Naive thymus-derived CD8-positive, alpha-beta T cell (primary cell): ENCODE measurements around the gene MACROD2. TPM values are rescaled to one million over a fixed set of nuclear protein-coding genes. Genes with fewer than 3 reads are reported as not detected.
A peak's percentile ranks its signal among the peaks of the same experiment; 100 is the strongest.

Experiments
- ATAC-seq, 2 donors: fragments of 150-1000 bp; cut with Tn5 transposase in 1 of 2; sonication (Bioruptor Pico), chemical (Tn5 transposase) in 1 of 2; 1 replicate in 1 of 2; 2 replicates in 1 of 2; pipeline ENCODE4 v1.10.0; 2021; ENCODE audit warnings: mild to moderate bottlenecking in 2 of 2, moderate library complexity in 2 of 2
- POLR2A ChIA-PET: fragments of 350-600 bp; sonication (Branson Sonifier 250); formaldehyde crosslinking; loops from one replicate; lab custom pipeline; 2021; ENCODE audit warnings: antibody characterized with exemption; lab: Charles Lee
- DNase-seq, 10 donors: peaks; one replicate each; pipeline versions ENCODE4 v3.0.0 to v3.0.0-alpha.2; 2020 to 2022
- H3K27ac Mint-ChIP-seq, 10 donors: one replicate each; pipeline ENCODE4 v1.8.0; 2020 to 2022; ENCODE audit warnings: mild to moderate bottlenecking in 10 of 10, mixed read lengths in 10 of 10, moderate library complexity in 4 of 10, inconsistent platforms in 1 of 10
- H3K27me3 Mint-ChIP-seq, 5 donors: one replicate each; pipeline ENCODE4 v1.8.0; 2021 to 2022; ENCODE audit warnings: mixed read lengths in 5 of 5
- H3K36me3 Mint-ChIP-seq, 3 donors: one replicate each; pipeline ENCODE4 v1.8.0; 2020 to 2022; ENCODE audit warnings: mixed read lengths in 3 of 3, mild to moderate bottlenecking in 2 of 3, inconsistent platforms in 1 of 3
- H3K4me1 Mint-ChIP-seq, 4 donors: one replicate each; pipeline ENCODE4 v1.8.0; 2021 to 2022; ENCODE audit warnings: mixed read lengths in 4 of 4
- H3K4me3 Mint-ChIP-seq, 10 donors: one replicate each; pipeline ENCODE4 v1.8.0; 2020 to 2022; ENCODE audit warnings: mild to moderate bottlenecking in 10 of 10, mixed read lengths in 10 of 10, moderate library complexity in 6 of 10, inconsistent platforms in 1 of 10
- H3K9me3 Mint-ChIP-seq, 9 donors: one replicate each; pipeline ENCODE4 v1.8.0; 2020 to 2022; ENCODE audit warnings: mixed read lengths in 9 of 9, mild to moderate bottlenecking in 3 of 9, inconsistent platforms in 1 of 9, moderate library complexity in 1 of 9
- polyA plus RNA-seq, 3 donors: library from polyadenylated mRNA; unstranded; fragments of 300-500 nt; fragmentation: Illumina TruSeq; gene quantifications; one replicate each; pipeline ENCODE4 v1.2.3, GENCODE V29; 2021
- total RNA-seq, 8 experiments: library from RNA in 2 of 8; stranded (reverse) in 2 of 8; gene quantifications; one replicate each; pipeline ENCODE4 v1.2.3 and lab custom pipeline; 2021 to 2026

Gene MACROD2
- total and polyA plus RNA-seq, 5 experiments from 2014 or later: 0.18 to 1.1 (median 0.60) TPM; not detected in 2

DNA sequence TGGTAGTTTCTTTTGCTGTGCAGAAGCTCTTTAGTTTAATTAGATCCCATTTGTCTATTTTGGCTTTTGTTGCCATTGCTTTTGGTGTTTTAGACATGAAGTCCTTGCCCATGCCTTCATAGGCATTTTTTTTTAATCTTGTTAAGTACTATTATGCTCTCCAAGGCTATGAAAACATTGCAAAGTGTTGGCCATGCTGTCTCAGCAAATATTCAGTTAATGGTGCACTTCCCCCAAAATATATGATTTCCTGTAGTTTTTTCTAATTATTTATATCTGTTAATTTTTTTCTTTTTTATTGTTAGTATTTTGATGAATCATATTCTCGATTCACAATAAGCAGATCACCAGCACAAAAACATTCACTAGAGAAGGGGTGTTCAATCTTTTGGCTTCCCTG lies 1148.2 kb downstream of the MACROD2 start:
- no peak for ATAC-seq

GRCh38 chr20:15144916-15145315 lies 1149.6 kb downstream of the MACROD2 start:
- Mint-ChIP-seq H3K9me3 (peaks cover 0 to 8% (median 0%) of the 10 kb centered on the region in 9 donors), H3K27me3 (no peaks in the 10 kb centered on the region), H3K4me3 (no peak overlapping the region), H3K27ac (no peak overlapping the region), H3K36me3 (no peaks in the 10 kb centered on the region), H3K4me1 (no peaks in the 10 kb centered on the region)
- POLR2A ChIA-PET: no interaction called here
- no peak for DNase-seq
- ATAC-seq: no peak

More for the DNA sequence above, 1148.2 kb downstream of the MACROD2 start:
- Mint-ChIP-seq H3K27me3 (no peaks in the 10 kb centered on the region), H3K9me3 (peaks cover 0 to 15% (median 3%) of the 10 kb centered on the region in 9 donors), H3K36me3 (no peaks in the 10 kb centered on the region), H3K27ac (no peak overlapping the region), H3K4me3 (no peak overlapping the region), H3K4me1 (no peaks in the 10 kb centered on the region)
- DNase-seq: no peak
- POLR2A ChIA-PET: no interaction called here

- H3K27ac Mint-ChIP-seq: no peak overlapping the region
- H3K4me3 Mint-ChIP-seq: no peak overlapping the region
- POLR2A ChIA-PET: no interaction called here
- peaks cover 0 to under 1% (median 0%) of the 10 kb centered on the region in 4 donors for H3K4me1 Mint-ChIP-seq
- peaks cover 0 to 5% (median 0%) of the 10 kb centered on the region in 5 donors for H3K27me3 Mint-ChIP-seq
- DNase-seq (no peak), ATAC-seq (no peak)
- H3K9me3 Mint-ChIP-seq: peaks cover 0 to 8% (median 2%) of the 10 kb centered on the region in 9 donors
- no peaks in the 10 kb centered on the region for H3K36me3 Mint-ChIP-seq
These were observed 1151.6 kb downstream of the MACROD2 start for GRCh38 chr20:15146948-15147347.

GRCh38 chr20:15154070-15154469 lies 1158.8 kb downstream of the MACROD2 start:
- H3K9me3 Mint-ChIP-seq: peaks cover 0 to 14% (median 3%) of the 10 kb centered on the region in 9 donors
- H3K27ac Mint-ChIP-seq: no peak overlapping the region
- no peak for DNase-seq
- peaks cover 0 to 5% (median 0%) of the 10 kb centered on the region in 4 donors for H3K4me1 Mint-ChIP-seq
- no peak overlapping the region for H3K4me3 Mint-ChIP-seq
- POLR2A ChIA-PET: interaction anchor here (0.6 kb wide), 1 partner anchor 23 kb away, joined by 3 read pairs; no protein-coding TSS in a partner anchor
- ATAC-seq: no peak
- no peaks in the 10 kb centered on the region for H3K36me3 Mint-ChIP-seq
- peaks cover 0 to 8% (median 0%) of the 10 kb centered on the region in 5 donors for H3K27me3 Mint-ChIP-seq

DNA sequence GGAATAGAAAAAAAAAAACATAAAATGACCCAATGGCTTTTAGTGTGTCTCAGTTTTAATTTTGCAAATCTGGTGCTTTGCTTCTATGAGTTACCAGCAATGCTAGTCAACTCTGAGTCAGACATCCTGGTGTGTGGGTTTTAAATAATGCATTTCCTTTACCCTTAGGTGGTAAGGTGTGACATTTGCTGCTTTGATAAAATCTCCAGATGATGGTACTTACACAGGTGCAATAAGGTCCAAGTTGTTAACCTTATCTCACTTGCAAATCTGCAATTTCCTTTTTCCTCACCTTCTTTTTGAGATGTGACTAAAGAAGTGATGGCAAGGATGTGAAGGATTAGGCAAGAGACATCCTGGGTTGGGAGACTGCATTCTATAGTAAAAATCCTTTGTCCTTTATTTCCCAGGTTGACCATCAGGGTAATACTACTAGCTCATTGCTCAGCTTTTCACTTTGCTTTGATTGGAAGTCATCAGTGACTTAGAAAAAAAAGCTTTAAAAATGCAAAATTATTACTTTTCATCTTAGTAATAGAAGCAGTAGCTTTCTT lies 1160.6 kb downstream of the MACROD2 start:
- no peak overlapping the region for H3K27ac Mint-ChIP-seq
- peaks cover 0 to 19% (median 0%) of the 10 kb centered on the region in 9 donors for H3K9me3 Mint-ChIP-seq
- peaks cover 0 to 5% (median 0%) of the 10 kb centered on the region in 4 donors for H3K4me1 Mint-ChIP-seq

DNA sequence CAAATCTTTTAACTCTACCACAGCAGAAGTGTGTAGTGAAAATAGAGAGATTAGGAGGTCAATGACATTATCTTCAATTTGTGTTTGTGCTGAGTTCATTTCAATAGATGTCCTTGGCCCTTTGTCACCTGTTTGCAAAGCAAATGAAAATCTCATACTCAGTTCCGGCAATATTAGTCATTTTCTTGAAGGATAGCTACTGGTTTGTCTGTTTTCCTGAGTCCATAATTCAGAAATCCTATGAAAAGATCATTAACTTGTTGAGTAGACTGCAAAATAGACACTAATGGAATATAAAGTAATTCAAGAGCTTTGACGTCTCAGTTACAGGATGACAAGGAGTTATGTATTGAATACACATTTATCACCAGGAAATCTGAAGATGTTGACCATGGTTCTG lies 1163.2 kb downstream of the MACROD2 start:
- Mint-ChIP-seq H3K36me3 (no peaks in the 10 kb centered on the region), H3K27ac (no peak overlapping the region), H3K4me1 (peaks cover 6 to 13% (median 11%) of the 10 kb centered on the region in 4 donors), H3K4me3 (no peak overlapping the region), H3K27me3 (no peaks in the 10 kb centered on the region), H3K9me3 (peaks cover 0 to 12% (median 0%) of the 10 kb centered on the region in 9 donors)
- no peak for DNase-seq
- POLR2A ChIA-PET: no interaction called here
- ATAC-seq: no peak

More for the DNA sequence above, 1160.6 kb downstream of the MACROD2 start:
- Mint-ChIP-seq H3K27me3 (peaks cover 0 to 8% (median 0%) of the 10 kb centered on the region in 5 donors), H3K4me3 (no peak overlapping the region), H3K36me3 (no peaks in the 10 kb centered on the region)
- ATAC-seq (no peak), DNase-seq (no peak)
- POLR2A ChIA-PET: no interaction called here

- no peak for DNase-seq
- ATAC-seq: no peak
- H3K27me3 Mint-ChIP-seq: no peaks in the 10 kb centered on the region
- H3K27ac Mint-ChIP-seq: peak overlapping the region in 5 of 10 donors; percentile 7 to 39 (median 28)
- peaks cover 3 to 13% (median 11%) of the 10 kb centered on the region in 4 donors for H3K4me1 Mint-ChIP-seq
- H3K4me3 Mint-ChIP-seq: peak overlapping the region; percentile 13 to 71 (median 52)
- POLR2A ChIA-PET: no interaction called here
- H3K9me3 Mint-ChIP-seq: peaks cover 0 to 12% (median 0%) of the 10 kb centered on the region in 9 donors
- H3K36me3 Mint-ChIP-seq: no peaks in the 10 kb centered on the region
These were observed 1166.8 kb downstream of the MACROD2 start for GRCh38 chr20:15162079-15162647.

- no peak for ATAC-seq
- no peak for DNase-seq
- Mint-ChIP-seq H3K9me3 (peaks cover 0 to 6% (median 0%) of the 10 kb centered on the region in 9 donors), H3K4me1 (peaks cover 3 to 13% (median 11%) of the 10 kb centered on the region in 4 donors), H3K4me3 (no peak overlapping the region), H3K27me3 (no peaks in the 10 kb centered on the region), H3K36me3 (no peaks in the 10 kb centered on the region), H3K27ac (no peak overlapping the region)
- POLR2A ChIA-PET: no interaction called here
These were observed 1168.3 kb downstream of the MACROD2 start for GRCh38 chr20:15163632-15164031.

DNA sequence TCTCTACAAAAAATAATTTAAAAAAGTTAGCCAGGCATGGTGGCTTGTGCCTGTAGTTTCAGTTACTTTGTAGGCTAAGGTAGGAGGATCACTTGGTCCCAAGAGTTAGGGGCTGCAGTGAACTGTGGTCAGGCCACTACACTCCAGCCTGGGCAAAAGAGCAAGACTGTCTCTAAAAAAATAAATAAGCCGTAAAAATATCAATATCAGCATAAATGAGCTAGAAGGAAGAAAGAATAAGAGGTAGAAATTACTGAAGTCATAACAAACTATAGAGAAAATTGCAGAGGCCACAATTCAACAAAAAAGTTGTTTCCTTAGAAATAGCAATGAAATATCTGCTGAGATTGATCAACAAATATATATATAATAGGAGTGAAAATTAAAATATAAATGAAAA lies 1169.4 kb downstream of the MACROD2 start:
- H3K36me3 Mint-ChIP-seq: no peaks in the 10 kb centered on the region
- peaks cover 3 to 13% (median 11%) of the 10 kb centered on the region in 4 donors for H3K4me1 Mint-ChIP-seq
- no peak for DNase-seq
- no peak overlapping the region for H3K27ac Mint-ChIP-seq
- no peak for ATAC-seq
- no peak overlapping the region for H3K4me3 Mint-ChIP-seq
- POLR2A ChIA-PET: no interaction called here
- peaks cover 0 to 3% (median 0%) of the 10 kb centered on the region in 9 donors for H3K9me3 Mint-ChIP-seq
- no peaks in the 10 kb centered on the region for H3K27me3 Mint-ChIP-seq

GRCh38 chr20:15166744-15167143 lies 1171.4 kb downstream of the MACROD2 start:
- no peaks in the 10 kb centered on the region for H3K36me3 Mint-ChIP-seq
- H3K27me3 Mint-ChIP-seq: no peaks in the 10 kb centered on the region
- H3K4me3 Mint-ChIP-seq: no peak overlapping the region
- peaks cover 3 to 12% (median 10%) of the 10 kb centered on the region in 4 donors for H3K4me1 Mint-ChIP-seq
- POLR2A ChIA-PET: no interaction called here
- no peak overlapping the region for H3K27ac Mint-ChIP-seq
- DNase-seq (no peak), ATAC-seq (no peak)
- peaks cover 0 to 10% (median 0%) of the 10 kb centered on the region in 9 donors for H3K9me3 Mint-ChIP-seq

DNA sequence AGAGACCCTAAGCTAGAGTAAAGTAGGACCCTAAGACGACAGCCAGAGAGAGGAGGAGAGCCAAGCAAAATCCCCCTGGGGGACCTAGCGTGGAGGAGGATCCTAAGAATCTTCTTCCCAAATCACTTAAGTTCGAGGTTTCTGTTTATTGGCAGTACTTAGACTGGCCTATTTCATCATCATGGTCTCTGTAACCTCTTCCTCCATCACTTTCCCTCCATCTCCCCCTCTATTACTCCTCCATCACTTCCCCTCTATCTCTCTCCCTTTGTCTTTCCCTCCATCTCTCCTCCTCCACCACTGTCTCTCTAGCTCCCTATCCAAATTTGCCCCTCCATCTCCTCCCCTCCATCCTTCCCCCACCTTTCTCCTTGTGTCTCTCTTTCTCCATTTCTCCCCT lies 1175.7 kb downstream of the MACROD2 start:
- POLR2A ChIA-PET: no interaction called here
- Mint-ChIP-seq H3K9me3 (peaks cover 0 to 10% (median 2%) of the 10 kb centered on the region in 9 donors), H3K4me3 (no peak overlapping the region), H3K27me3 (no peaks in the 10 kb centered on the region), H3K36me3 (no peaks in the 10 kb centered on the region), H3K27ac (no peak overlapping the region), H3K4me1 (no peaks in the 10 kb centered on the region)
- ATAC-seq (no peak), DNase-seq (no peak)

DNA sequence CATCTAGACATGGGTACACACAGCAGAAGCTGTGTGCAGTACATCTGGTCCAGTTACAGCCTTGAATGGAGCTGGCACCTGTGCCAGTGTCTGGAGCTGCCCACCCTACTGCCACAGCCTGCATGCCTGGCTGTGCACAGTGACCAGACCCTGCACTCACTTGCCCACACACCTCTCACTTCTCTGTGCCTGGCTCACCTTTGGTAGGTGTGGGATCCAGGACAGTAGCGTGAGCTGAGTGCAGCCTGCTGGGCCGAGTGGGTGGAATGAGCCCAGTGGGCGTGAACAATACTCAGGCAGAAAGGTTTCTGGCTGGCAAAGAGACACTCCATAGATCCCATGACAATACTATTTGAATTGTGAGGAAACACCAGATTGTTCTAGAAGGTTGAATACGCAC lies 1181.6 kb downstream of the MACROD2 start:
- ATAC-seq (no peak), DNase-seq (no peak)
- no peak overlapping the region for H3K4me3 Mint-ChIP-seq
- no peaks in the 10 kb centered on the region for H3K36me3 Mint-ChIP-seq
- peaks cover 0 to 12% (median 6%) of the 10 kb centered on the region in 9 donors for H3K9me3 Mint-ChIP-seq
- no peaks in the 10 kb centered on the region for H3K27me3 Mint-ChIP-seq
- H3K27ac Mint-ChIP-seq: no peak overlapping the region
- H3K4me1 Mint-ChIP-seq: no peaks in the 10 kb centered on the region
- POLR2A ChIA-PET: no interaction called here

- Mint-ChIP-seq H3K9me3 (peaks cover 0 to 12% (median 6%) of the 10 kb centered on the region in 9 donors), H3K36me3 (no peaks in the 10 kb centered on the region), H3K4me1 (no peaks in the 10 kb centered on the region), H3K4me3 (no peak overlapping the region), H3K27ac (no peak overlapping the region), H3K27me3 (no peaks in the 10 kb centered on the region)
- POLR2A ChIA-PET: no interaction called here
- ATAC-seq: no peak
- no peak for DNase-seq
These were observed 1183.3 kb downstream of the MACROD2 start for GRCh38 chr20:15178581-15178980.
